Gastroesophageal sphincter (tissue), 3 donors: ENCODE results near the gene HUS1B.

Source experiments
- EP300 ChIP-seq: sonication (generic); formaldehyde crosslinking; IDR thresholded peaks from one replicate; pipeline ENCODE4 v1.6.1; 2017; ENCODE audit warnings: antibody characterized with exemption, mild to moderate bottlenecking
- POLR2A ChIP-seq, 2 donors: fragments of 450-650 bp; IDR thresholded peaks; one replicate each; pipeline ENCODE4 v1.6.1; 2017; ENCODE audit warnings: antibody characterized with exemption in 2 of 2, mild to moderate bottlenecking in 2 of 2, moderate library complexity in 1 of 2
- POLR2AphosphoS5 ChIP-seq: sonication (generic); formaldehyde crosslinking; IDR thresholded peaks from one replicate; pipeline ENCODE4 v1.6.1; 2017; ENCODE audit warnings: antibody characterized with exemption
- TF ChIP-seq, protein P1 (sequence below), 4 experiments: fragments of 200-600 bp in 2 of 4; fragments of 450-650 bp in 2 of 4; sonication (generic) in 1 of 4; IDR thresholded peaks; one replicate each; pipeline ENCODE4 v1.5.1; 2017 to 2019; ENCODE audit warnings: antibody characterized with exemption in 4 of 4, mild to moderate bottlenecking in 2 of 4, moderate library complexity in 2 of 4

DNA sequence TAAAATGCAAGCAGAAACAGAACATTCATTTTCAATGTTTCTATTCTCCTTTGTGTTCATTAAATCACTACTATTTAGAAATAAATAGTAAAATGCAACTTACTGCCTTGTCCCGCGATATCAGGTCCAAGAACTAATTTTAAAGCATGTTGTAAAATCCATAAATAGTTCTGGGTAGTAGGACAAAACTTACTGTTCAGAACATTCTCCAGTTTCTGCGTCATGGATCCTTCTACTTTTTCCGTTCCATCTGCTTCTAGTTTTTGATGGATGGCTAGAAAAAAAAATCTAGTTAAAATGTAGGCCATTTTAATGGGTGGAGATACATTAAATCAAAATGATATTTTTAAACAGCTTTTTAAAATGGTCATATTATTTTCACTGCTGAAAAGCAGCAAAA lies 47.0 kb downstream of the HUS1B start:
- TF ChIP-seq, protein P1, sequence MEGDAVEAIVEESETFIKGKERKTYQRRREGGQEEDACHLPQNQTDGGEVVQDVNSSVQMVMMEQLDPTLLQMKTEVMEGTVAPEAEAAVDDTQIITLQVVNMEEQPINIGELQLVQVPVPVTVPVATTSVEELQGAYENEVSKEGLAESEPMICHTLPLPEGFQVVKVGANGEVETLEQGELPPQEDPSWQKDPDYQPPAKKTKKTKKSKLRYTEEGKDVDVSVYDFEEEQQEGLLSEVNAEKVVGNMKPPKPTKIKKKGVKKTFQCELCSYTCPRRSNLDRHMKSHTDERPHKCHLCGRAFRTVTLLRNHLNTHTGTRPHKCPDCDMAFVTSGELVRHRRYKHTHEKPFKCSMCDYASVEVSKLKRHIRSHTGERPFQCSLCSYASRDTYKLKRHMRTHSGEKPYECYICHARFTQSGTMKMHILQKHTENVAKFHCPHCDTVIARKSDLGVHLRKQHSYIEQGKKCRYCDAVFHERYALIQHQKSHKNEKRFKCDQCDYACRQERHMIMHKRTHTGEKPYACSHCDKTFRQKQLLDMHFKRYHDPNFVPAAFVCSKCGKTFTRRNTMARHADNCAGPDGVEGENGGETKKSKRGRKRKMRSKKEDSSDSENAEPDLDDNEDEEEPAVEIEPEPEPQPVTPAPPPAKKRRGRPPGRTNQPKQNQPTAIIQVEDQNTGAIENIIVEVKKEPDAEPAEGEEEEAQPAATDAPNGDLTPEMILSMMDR (IDR thresholded peaks at IDR 0.05), result no peak
- TF ChIP-seq EP300, result no peak
- no peak for TF ChIP-seq POLR2AphosphoS5
- no peak for TF ChIP-seq POLR2A (IDR thresholded peaks at IDR 0.05)
